T-helper 2 cell treated with Interferon-gamma antibody and Interleukin-4, amounts not matched to agents 100 ng/mL and 5 ng/mL, for 36 hours (primary cell): ENCODE data around the gene STARD5. TPM values are rescaled to one million over a fixed set of nuclear protein-coding genes. Genes with fewer than 3 reads are reported as not detected.
"Not testable (repeated sequence)": the region's sequence is repeated elsewhere in the genome, so short reads cannot be mapped to it uniquely, and the experiment has no call there.

Experiments used
- intact Hi-C: fragments of 100-400 bp; cut with micrococcal nuclease; formaldehyde crosslinking; loops from one replicate; pipeline ENCODE4 v1.15.1; 2023
- total RNA-seq: library from RNA; stranded (reverse); gene quantifications from 2 replicates; pipeline ENCODE4 v1.2.3, GENCODE V29; 2022

STARD5 gene
- total RNA-seq, 1 donor from 2014 or later: 3.2 TPM

DNA sequence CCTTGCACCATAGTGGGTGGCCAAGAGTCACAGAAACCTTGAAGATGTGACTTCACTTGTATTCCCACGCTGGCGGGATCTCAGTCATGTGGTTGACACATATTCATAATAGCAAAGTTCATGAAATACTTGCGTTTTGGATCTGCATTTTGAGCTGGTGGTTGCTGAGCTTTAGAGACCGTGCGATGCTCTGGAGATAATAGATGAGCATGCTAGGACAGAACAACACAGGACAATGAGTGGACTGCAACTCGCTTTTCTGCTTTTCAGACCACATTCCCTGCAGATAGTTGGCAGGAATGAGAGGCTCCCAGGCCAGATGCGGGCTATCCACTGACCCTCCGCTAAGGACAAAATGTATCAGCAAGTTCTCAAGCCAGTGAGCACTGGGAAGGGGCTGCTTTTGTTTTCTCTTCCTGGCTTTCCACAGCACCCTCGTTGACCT, 13.8 kb upstream of the STARD5 start:
- intact Hi-C loops: no loop called here

DNA sequence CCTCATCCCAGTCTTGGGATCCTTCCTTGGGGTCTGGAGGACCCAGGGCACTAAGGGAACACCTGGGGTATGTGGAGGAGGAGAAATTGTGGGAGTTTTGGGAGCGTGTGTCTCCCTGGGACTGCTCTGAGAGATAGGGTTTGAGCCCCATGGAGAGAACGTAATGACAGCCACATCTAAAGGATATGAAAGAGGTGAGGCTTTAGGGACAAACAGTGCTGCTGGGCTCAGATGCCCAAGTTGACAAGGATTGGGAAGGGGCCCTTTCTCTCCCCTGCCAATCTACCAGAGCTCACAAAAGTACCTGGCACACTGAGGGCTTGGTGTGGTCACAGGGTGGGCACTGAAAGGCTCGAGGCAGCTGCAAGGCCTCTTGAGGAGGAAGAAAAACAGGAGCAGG, 13.3 kb upstream of the STARD5 start:
- intact Hi-C loops: no loop called here

DNA sequence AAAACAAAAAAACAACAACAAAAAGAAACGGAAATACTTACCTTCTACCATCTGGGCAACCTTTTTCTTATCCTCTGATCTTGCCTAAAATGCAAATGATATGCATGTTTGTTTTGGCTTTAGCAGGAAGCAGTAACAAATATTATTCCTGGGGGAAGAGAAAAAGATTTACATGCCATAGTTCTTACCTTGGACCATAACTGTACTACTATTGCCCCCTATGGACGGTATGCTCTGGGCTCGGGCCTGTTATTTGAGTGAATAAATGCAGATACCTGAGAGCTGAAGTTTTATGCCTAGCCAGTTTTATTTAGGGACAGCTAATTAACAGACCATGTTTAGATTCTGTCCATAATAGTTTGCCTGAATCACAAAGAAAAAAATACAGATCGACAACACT, 12.6 kb upstream of the STARD5 start:
- intact Hi-C loops: loop anchor here (1.0 kb wide), 1 partner anchor 61 kb away; no protein-coding TSS in a partner anchor

DNA sequence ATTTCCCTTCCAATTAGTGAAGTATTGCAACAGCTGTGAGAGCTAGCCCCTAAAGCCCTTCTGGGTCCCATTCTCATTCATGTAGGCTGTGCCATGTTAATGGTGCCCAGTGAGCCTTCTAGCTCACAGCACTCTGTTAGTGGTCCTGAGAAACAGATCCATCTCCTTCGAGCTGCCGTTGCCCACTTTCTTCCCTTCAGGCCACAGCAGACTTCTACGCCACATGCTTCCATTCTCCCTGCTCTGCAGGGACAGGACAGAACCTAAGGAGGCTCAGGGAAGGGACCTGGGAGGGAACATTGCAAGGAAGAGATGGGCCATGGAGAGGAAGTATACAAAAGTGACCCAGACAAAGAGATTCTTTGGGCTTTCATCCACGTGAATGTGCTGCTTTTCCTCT, 11.7 kb upstream of the STARD5 start:
- intact Hi-C loops: loop anchor here (1.0 kb wide), 1 partner anchor 60 kb away; no protein-coding TSS in a partner anchor

DNA sequence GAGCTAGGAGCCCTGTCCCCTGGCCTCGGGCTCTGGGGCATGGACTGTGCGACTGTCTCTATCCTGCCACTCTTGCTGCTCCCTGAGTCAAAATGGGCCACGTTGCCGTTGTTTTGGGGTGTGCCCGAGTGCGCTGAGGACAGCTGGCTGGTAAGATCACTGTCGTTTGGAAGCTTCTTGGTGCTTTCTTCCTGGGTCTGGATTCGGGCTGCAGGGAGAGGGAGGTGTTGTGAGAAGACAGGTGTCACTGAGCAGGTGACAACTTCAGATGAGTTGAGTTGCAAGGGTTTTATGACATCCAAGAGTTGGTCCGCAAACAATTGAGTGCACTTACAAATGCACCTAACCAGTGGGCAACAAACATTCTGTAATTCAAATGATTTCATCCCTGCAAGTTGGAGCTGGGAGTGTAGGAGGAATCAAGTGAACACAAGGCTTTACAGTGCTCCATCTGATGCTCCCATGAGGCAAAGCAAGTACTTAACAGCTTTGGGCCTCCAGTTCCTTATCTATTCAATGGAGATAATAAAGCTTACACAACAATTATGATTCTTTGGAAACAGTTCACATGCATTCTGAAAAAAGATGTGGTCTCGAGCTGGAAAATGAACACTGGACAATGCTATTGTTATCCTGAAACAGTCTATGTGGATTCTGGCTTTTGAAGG, 11.0 kb upstream of the STARD5 start:
- intact Hi-C loops: no loop called here

DNA sequence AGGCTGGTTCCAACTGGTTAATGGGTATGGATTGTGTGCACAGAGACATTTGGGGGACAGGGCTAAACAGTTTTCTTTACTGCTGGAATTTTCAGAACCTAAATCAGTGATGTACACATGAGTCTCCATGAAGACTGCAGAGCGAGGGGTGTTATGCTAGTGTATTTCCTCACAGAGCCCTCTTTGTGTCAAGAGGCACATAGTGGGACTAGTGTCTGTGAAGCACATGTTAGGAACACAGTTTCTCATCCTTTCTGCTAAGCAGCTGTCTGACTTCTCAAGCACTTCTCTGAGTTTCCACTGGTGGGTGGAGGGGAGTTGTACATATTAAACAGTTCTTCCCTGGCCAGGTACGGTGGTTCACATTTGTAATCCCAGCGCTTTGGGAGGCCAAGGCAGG, 9.4 kb upstream of the STARD5 start:
- intact Hi-C loops: no loop called here

DNA sequence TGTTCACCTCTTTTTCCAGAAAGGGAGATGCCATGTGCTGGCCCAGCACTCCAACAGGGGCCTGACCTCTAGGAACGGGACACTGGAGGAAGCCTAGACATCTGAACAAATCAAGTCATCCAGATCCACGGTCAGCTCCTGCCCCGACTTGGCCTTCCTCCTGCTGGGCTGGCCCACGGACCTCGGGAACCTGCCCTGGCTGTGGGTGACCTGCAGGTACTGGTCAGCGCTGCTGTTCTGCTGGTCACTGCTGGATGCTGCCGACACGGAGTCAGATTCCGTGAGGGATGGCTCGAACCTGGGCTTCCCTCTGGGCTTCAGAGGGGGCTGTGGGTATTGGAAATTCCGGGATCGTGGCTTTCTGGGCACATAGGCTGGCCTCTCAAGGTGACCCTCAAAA, 8.4 kb upstream of the STARD5 start:
- intact Hi-C loops: no loop called here

DNA sequence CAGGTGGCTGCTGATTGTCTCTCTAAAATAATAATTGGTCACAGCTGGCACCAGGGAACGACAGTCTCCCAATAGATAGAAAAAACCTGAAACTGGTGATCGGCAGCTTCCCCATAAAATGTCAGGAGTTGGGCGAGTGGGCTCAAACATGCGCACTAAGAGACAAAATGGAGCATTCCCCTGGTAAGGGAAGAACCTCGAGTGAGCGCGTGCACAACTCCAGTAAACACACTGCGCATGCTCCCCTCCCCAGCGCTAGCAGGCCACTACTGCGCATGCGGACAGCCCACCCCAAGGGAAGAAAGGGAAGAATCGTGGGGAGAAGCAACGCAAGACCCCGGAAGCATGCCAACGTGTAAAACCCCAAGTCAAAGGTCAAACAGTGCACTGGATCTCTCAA, 7.7 kb upstream of the STARD5 start:
- intact Hi-C loops: no loop called here

DNA sequence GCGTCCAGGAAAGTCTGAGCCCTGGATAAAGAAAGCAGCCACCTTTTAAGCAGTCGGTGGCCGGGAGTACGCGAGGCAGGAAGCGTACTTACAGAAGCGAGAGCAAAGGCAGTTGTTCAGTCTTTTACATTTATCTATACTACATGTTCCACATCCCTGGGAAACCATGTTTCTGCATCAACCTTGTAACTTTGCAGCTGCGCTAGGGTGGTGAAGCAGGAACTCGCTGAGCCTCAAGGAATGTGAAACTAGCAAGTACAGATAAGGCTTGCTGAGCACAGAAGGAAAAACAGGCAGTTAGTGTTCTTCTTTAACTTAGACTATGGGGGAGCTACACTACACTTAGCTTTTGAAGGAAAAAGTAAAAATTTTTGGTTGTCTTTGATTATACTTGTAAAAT, 7.2 kb upstream of the STARD5 start:
- intact Hi-C loops: not testable (repeated sequence)

DNA sequence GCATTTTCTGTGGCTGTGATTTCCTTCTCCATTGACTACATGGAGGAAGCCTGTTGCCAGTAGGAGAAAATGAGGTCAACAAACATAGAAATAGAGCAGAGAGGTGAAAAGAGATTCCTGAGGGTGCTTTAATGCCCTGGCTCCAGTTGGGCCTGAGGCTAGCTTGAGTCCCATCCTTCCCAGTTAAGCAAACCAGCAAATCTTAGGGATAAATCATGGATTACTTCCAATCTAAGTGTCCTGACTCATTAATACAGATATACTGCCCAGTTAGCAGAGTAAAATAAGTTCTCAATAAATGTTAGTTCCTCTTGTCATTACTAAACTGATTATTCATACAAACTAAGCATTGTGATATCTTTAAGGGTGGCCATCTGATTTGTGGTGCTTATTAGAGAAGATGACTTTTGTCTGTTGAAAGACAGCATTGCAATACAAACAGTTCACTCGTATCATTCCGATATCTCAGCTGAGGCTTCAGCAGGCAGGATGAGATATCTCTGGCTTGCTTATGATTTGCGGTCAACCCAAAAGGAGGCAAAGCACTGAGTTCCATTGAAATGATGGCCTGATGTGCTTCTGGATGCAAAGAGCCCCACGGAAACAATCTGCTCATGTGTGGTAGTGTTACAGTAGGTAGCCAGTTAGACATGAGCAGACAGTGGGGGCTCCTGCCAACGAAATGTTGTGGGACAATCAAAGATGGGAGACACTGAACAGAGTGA, 6.6 kb upstream of the STARD5 start:
- intact Hi-C loops: no loop called here

DNA sequence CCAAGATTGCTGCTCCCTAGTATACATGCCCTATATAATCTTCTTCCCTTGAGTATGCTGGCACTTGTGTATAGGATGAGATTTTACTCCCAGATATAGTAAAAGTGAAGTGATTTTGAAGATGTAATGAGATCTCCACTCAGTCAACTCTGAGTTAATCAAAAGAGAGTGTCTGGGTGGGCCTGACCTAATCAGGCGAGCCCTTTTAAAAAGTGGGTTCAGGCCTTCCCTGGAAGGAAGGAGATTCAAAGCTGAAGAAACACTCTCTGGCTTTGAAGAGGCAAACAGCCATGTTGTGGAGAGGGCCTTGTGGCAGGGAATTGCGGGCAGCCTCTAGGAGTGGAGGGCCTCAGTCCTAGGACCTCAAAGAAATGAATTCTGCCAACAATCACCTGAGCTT, 5.5 kb upstream of the STARD5 start:
- intact Hi-C loops: loop anchor here (10.0 kb wide), 1 partner anchor 715 kb away; the partner anchor contains the start of gene MEX3B

DNA sequence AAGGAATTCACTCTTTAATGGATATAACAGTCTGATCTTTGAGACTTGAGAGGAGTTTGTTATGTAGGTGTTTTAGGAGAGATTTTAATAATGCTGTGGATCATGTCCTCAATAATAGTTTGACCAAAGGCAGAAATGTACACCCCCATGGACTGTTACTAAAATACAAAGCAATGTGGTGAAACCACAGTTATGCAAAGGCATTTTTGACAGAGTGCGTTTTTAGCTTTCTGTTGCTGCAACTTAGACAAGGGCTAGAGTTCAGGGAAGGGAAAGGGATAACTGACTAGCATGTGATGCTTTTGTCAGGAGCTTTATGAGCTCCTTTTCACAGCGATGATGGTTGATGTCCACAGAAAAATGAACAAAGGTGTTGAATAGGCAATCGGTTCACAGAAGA, 3.6 kb upstream of the STARD5 start:
- intact Hi-C loops: loop anchor here (10.0 kb wide), 1 partner anchor 717 kb away; the partner anchor contains the start of gene MEX3B

DNA sequence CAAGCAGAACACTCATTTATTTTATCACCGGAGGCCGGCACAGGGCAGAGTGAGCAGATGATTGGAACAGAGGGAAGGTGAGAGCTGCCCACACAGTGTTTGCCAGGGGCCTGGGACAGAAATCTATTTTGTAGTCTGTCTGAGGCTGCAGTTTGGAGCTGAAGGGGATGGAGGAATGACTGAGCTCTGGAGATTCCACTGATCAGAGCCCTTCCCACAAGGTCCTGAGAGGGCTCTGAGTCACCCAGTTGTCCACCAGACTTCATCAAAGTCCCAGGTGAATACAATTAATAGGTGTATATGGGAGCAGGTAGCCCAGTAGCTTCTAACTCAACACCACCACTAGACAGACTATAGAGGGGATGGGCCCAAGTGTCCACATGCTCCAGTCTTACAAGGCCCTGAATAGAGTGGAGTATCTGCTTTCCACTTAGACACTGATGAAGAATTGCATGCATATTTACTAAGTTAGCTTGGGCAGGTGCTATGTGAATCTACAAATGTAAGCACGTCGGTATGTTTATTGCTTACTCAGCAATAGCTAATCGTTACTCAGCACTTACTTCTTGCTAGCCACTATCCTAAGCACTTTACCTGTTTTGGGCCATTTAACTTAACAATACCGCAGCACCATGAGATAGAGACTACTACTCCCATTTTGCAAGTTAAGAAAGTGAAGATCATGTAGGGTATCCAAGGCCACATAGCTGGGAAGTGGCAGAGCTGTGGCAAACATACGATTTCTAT, 2.7 kb upstream of the STARD5 start:
- intact Hi-C loops: loop anchor here (10.0 kb wide), 1 partner anchor 718 kb away; the partner anchor contains the start of gene MEX3B

DNA sequence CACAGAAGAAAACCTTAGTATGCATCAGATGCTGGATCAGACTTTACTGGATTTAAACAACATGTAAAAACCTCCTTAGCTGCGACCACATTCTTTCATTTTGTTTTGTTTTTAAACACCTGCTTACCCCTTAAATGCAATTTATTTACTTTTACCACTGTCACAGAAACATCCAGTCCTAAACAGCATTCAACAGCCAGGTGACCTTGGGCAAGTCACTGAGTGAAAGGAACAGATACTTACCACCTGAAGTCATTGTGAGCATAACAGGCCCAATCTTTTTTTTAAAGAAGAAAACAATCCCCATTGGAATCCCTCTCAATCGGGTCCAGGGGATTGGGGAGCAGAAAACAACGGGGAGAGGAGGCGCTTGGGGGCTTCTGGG, 390 bp downstream of the STARD5 start:
- intact Hi-C loops: loop anchor here (5.0 to 10.0 kb wide), 3 partner anchors 721 to 1171 kb away; partner anchors contain the start of genes EFL1, FAH, MEX3B and SAXO2

DNA sequence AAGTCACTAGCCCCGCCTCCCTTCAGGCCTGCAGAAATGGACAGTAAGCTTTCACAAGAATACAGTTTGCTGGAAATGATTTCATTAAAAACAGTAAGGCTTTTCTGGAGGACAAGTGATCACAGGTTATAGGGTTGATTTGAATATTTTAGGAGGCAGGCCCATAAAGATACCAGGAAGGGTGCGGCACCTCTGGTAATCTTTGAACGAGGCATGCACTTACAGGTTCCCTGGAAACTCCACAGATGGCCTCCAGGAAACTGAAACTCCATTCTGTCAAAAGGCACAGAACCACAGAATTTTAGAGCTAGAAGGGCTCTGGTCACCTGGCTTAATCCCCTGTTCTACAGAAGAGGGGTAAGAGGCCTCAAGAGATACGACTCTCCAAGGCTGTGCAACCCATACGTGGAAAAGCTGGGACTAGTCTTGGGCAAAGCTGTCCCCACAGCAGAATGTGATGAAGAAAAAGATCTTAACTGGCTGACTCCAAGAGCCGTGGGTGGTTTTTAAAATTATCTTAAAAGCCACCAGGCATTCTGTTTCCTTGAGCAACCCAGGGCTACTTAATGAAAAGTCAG, 1.2 kb downstream of the STARD5 start:
- intact Hi-C loops: loop anchor here (5.0 to 10.0 kb wide), 3 partner anchors 722 to 1170 kb away; partner anchors contain the start of genes EFL1, FAH, MEX3B and SAXO2

DNA sequence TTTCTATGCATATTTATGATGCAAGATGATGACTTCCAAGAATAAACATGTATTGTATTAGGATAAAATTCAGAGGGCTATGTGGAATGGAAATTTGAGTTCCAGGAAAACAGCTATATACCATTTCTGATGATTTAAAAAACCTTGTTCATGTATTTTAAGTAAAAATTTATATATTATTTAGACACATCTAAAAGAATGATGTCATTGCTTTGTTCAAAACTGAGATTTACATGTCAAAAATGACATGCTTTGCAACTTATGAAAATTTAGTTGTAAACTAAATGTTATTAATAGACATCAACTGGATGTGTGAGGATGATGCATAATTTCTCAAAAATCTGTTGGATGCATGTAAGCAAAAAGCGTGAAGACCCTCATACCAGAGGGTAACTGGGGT, 2.3 kb downstream of the STARD5 start:
- intact Hi-C loops: loop anchor here (5.0 to 10.0 kb wide), 3 partner anchors 723 to 1169 kb away; partner anchors contain the start of genes EFL1, FAH, MEX3B and SAXO2

DNA sequence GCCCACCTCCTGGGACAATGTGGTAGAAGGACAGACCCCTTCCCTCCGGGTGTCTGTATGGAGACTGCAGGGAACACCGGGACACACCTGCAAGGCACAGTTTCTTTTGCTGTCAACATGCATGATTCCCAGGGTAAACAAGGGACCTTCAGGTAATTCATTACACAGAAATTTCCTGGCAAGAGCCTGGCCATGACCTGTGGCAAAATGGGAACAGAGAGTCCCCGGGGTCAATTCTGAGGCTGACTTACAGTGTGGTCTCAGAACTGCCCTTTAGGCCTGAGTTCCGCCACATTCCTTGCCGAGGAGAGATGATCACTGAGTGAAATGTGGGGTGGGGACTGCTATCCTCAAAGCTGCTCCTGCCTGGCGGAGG, 6.3 kb downstream of the STARD5 start:
- intact Hi-C loops: no loop called here

DNA sequence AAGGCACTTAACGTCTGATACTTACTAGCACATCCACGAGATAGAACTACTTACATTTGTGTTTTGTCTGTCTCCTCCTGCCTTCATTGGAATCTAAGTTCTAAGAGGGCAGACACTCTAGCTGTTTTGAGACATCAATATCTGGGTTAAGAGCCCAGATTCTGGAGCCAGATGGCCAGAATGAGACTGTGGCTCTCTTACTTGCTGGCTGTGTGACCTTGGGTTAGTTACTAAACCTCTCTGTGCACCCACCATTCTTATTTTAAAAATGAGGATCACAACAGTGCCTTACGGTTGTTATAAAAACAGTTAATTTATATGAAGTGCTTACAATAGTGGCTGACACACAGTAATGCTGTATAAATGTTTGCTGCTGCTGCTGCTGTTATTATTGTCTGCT, 7.7 kb downstream of the STARD5 start:
- intact Hi-C loops: no loop called here

DNA sequence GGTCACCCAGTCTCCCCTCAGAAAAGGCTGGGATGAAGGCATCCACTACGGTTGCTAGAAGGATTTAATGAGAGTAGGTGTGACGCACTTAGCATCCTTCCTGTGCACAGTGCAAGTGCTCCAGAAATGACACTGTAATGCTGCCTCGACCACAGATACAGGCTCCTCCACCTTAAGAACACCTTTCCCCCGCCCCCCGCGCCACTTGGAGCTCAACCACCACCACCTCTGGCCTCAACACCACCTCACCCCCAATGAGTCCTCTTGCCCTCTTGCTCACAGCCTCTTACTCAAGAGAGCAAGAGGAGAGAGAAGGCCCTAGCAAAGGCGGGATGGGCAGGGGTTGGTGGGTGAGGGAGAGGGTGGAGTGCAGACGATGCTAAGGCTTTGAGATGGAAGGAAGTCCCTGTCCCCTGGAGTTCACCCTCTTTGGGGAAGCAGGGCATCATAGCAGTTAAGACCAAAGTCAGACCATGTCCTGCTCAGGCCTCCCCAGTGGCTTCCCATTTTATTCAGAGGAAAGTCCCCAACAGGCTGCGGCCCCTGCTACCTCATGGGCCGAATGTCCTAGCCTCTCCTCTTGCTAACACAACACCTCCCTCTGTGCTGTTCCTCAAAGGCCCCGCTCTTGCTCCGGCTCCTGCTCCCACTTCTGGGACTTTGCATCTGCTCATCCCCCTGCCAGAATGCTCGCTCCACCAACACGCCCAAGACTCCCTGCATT, 8.3 kb downstream of the STARD5 start:
- intact Hi-C loops: no loop called here

DNA sequence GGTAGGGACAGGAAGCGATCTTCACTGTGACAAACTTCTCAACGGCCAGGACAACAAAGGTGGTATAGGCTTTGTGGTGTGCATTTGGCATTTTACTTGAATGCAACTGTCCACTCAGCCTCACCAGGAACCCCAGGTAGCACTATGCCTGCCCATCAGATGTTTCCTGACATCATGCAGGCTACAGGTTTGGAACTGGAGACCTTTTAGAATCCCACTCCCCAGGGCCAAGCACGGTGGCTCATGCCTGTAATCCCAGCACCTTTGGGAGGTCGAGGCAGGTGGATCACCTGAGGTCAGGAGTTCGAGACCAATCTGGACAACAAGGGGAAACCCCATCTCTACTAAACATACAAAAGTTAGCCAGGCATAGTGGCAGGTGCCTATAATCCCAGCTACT, 9.6 kb downstream of the STARD5 start:
- intact Hi-C loops: no loop called here

DNA sequence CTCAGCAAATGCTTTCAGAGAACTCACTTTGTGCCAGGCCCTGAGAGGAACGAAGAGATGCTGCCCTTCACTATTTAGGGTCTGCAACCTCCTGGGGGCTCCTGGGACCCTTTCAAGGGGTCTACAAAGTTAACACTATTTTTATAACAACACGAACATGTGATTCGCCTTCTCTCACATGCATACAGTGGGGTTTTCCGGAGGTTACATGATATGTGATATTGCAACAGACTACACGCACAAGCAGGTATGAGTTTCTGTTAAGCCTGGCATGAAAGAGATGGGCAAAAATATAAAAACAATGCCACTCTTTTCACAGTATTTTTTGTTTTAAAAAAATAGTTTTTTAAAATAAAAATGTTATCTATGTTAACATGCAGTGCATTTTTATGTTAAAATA, 10.3 kb downstream of the STARD5 start:
- intact Hi-C loops: no loop called here
